22Rv1 (cell line): ENCODE results near the gene CEP41.

ENCODE experiments used
- ZFX ChIP-seq: fragments of 450-650 bp; IDR thresholded peaks from 2 replicates; pipeline ENCODE4 v1.6.1; 2017; ENCODE audit warnings: antibody characterized with exemption, borderline replicate concordance
- TF ChIP-seq, protein P1 (sequence below): fragments of 450-650 bp; IDR thresholded peaks from 2 replicates; pipeline ENCODE4 v1.5.1; 2017; ENCODE audit warnings: mild to moderate bottlenecking

- TF ChIP-seq, protein P1, sequence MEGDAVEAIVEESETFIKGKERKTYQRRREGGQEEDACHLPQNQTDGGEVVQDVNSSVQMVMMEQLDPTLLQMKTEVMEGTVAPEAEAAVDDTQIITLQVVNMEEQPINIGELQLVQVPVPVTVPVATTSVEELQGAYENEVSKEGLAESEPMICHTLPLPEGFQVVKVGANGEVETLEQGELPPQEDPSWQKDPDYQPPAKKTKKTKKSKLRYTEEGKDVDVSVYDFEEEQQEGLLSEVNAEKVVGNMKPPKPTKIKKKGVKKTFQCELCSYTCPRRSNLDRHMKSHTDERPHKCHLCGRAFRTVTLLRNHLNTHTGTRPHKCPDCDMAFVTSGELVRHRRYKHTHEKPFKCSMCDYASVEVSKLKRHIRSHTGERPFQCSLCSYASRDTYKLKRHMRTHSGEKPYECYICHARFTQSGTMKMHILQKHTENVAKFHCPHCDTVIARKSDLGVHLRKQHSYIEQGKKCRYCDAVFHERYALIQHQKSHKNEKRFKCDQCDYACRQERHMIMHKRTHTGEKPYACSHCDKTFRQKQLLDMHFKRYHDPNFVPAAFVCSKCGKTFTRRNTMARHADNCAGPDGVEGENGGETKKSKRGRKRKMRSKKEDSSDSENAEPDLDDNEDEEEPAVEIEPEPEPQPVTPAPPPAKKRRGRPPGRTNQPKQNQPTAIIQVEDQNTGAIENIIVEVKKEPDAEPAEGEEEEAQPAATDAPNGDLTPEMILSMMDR: no peak
- no peak for TF ChIP-seq ZFX
Measured at GRCh38 chr7:130468612-130469011, 27.8 kb upstream of the CEP41 start.
